MM.1S (cell line): ENCODE results near the gene TMCC1.

Experiments used
- CTCF ChIP-seq: fragments of 300-600 bp; sonication (generic); IDR thresholded peaks from 2 replicates; pipeline ENCODE4 v1.5.1; 2016; ENCODE audit warnings: antibody characterized with exemption, low read length, mixed read lengths
- EZH2 ChIP-seq: fragments of 300-600 bp; sonication (generic); optimal IDR thresholded peaks from 2 replicates; pipeline ENCODE3; 2017; ENCODE audit warnings: low read depth, mild to moderate bottlenecking, antibody characterized with exemption, low read length, mixed read lengths

GRCh38 chr3:129837065-129837642 is 56.4 kb downstream of the TMCC1 start:
- no peak for TF ChIP-seq EZH2
- TF ChIP-seq CTCF, result no peak
